DMS114 treated with DMSO at 0.1 percent for 48 hours (cell line): ENCODE results near the gene MIF4GD.
"Not testable (repeated sequence)": the region's sequence is repeated elsewhere in the genome, so short reads cannot be mapped to it uniquely, and the experiment has no call there.

Experiments used
- DNase-seq: peaks from one replicate; lab custom pipeline; 2025; ENCODE audit not compliant: unreplicated experiment; lab: John Stamatoyannopoulos, UW

The MIF4GD gene

GRCh38 chr17:75262112-75262606, 8.9 kb downstream of the MIF4GD start:
- DNase-seq, result no peak

DNA sequence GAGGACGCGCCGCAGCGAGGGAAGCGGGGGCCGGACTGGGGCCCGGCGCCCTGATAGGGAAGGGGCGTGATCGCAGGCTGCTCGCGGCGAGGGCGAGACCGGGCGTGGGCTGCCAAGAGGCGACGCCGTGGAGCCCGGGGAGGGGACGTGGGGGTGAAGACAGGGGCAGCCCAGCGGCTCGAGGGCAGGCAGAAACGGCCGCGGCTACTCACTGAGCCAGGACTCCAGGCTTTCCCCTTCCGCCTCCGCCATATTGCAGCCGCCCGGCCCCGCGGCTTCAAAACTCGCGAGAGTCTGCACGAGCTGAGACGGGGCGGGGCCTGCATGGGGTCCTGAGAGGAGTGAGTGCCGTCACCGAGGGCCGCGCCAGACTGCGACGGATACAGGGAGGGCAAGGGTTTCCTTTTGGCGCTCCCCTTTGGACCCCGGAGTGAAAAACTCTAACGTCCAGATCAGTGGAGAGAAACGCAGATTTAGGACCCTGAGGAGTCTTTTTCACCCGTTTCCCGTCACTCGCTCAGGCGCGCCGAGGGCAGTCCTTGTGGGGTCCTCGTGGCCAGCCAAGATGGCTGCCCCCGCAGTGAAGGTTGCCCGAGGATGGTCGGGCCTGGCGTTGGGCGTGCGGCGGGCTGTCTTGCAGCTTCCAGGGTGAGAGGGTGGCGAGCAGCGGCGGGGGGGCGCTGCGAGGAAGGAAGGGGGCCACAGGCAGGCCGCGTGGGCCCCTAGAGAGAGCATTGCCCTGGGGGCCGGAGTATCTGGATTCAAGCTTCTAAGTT, 9.5 kb downstream of the MIF4GD start, which contains the start of the genes GGA3 and MRPS7:
Gene GGA3, minus strand, starts transcription at position 271 of the 776 bp plus-strand sequence. Its CDS starts 19 bp downstream, at position 252.
Gene MRPS7, plus strand, starts transcription at position 544 of the 776 bp plus-strand sequence. Its CDS starts 22 bp downstream, at position 566.
- peak; percentile 89 for DNase-seq

- DNase-seq, result no peak
Measured at GRCh38 chr17:75260641-75261335, 10.2 kb downstream of the MIF4GD start.

- not testable (repeated sequence) for DNase-seq
Measured at GRCh38 chr17:75257228-75257627, 13.8 kb downstream of the MIF4GD start.

GRCh38 chr17:75255954-75256698, 14.9 kb downstream of the MIF4GD start:
- DNase-seq, result not testable (repeated sequence)

DNA sequence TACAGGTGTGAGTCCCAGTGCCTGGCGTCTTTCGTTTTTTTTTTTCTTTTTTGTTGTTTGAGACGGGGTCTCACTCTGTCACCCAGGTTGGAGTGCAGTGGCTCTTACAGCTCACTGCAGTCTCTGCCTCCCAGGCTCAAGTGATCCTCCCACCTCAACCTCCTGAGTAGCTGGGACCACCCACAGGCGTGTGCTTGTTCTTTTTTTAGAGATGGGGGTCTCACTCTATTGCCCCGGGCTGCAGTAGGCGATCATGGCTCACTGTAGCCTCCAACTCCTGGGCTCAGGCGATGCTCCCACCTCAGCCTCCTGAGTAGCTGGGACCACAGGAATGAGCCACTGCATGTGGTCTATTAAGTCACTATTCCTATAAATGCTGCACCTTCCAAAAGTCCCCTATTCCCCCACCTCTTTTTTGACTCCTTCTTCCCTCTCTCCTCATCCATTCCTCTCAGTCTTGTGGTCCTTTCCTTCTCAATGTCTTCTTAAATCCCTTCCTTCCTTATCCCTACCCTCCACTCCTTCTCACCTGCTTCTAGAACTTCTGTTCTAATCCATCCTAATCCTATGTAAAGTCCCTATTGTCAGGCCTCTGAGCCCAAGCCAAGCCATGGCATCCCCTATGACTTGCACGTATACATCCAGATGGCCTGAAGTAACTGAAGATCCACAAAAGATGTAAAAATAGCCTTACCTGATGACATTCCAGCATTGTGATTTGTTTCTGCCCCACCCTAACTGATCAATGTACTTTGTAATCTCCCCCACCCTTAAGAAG, 18.8 kb downstream of the MIF4GD start:
- DNase-seq, result no peak

DNA sequence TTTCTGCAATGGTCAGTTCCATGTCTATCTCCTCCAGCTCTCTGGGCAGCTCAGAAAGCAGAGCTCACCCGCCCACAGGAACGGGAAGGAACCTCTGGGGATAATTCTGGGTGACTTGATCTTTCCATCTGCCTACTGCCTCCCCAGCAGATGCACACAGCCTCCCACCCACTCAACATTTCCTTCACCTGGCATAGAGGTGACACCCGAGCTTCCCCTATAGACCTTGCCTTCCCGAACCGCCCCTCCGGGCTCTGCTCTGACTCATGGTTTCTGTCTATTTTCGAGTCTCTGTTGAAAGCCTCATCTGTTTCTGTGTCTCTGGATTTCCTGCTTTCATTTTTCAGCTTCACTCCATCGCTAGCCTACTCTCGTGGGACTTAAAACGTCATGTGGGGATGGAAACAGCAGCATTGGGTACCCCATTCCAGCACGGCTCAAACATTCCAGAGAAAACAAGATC, 21.0 kb downstream of the MIF4GD start:
- DNase-seq, result no peak

DNA sequence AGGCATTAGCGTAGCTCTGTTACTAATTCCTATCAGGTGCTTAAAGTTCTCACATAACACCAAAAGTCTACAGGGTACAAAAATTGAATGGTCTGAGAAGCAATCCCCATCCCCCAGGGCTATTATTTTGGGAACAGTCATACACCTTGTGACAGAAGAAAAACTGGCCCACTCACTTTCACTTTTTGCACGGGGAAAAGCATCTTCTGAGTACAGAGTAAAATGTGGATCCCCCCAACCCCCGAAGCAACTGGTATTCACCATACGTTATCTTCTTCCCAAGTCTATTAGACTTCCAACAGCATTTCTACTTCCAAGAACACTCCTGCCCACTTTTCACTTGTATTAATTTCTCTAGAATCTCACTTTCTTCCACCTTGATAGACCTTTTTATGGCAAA, 21.5 kb downstream of the MIF4GD start:
- DNase-seq, result no peak

DNA sequence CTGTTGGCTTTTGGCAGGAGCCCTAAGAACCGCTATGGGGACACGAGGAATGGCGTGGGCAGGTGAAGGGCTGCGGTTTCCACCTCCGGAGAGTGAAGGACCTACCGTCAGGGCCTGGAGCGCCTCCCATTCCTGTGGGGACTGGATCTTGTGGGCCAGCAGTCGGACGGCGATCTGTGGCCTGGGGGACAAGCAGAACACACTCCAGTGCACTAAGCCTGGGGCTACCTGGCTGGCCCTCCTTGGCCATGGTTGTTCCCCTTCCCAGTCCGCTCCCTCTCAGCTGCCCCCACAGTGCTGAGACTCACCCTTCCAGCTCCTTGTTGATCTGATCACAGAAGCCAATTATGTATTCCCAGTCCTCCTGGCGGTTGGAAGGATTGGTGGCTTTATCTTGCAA, 24.6 kb downstream of the MIF4GD start:
- no peak for DNase-seq

DNA sequence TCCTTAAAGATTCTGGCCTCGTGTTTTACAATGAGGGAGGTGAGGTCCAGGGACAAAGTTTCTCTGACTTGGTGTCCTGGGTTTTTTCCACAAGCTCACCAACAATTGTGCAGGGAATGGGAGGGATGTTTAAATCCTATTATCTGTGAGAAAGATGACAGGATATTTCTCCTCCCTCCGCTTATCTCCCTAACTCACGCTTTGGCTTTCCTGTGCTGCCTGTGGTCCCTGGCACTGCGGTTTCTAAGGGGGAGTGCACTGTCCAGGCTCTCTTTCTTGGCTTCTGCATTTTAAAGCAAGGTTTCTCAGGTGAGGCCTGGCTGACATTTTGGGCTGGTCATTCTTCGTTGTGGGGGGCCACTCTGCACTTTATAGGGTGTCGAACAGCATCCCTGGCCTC, 26.0 kb downstream of the MIF4GD start:
- DNase-seq, result no peak

- DNase-seq, result no peak
Measured at GRCh38 chr17:75244133-75244866, 26.7 kb downstream of the MIF4GD start.

- no peak for DNase-seq
Measured at GRCh38 chr17:75242461-75243042, 28.5 kb downstream of the MIF4GD start.

DNA sequence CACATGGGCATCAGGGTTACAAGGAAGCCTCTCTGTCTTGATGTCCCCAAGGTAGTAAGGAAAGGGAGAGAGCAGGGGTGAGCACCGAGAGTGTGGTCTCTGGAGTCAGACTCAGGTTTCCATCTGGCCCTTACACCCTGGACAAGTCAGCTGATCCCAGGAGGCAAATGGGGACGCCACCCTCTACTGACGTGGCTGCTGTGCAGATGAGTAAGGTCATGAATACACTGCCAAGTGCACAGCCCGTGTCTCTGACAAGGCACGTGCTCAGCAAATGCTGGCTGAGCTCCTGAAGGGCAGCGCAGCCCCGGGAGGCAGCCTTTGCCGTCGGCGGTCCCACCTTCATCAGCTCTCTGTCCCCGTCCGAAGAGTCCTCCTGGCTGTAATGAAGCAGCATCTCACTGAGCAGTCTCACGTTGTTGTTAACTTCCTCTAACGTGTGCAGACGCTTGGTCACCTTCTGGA, 29.0 kb downstream of the MIF4GD start:
- no peak for DNase-seq

- DNase-seq, result no peak
Measured at GRCh38 chr17:75241502-75241901, 29.5 kb downstream of the MIF4GD start.

DNA sequence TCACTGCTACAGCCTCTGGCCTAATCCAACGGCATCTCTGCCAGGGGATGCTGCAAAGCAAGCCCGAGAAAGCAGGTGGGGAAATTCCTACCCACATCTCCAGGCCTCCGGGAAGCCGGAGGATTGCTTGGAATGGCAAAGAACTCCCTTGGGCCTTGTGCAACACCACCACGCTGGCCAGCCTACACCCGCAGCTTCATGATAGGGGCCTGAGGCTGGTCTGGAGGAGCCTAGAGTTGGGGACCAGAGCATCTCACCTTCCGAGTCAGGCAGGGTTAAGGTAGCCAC, 29.9 kb downstream of the MIF4GD start:
- no peak for DNase-seq

DNA sequence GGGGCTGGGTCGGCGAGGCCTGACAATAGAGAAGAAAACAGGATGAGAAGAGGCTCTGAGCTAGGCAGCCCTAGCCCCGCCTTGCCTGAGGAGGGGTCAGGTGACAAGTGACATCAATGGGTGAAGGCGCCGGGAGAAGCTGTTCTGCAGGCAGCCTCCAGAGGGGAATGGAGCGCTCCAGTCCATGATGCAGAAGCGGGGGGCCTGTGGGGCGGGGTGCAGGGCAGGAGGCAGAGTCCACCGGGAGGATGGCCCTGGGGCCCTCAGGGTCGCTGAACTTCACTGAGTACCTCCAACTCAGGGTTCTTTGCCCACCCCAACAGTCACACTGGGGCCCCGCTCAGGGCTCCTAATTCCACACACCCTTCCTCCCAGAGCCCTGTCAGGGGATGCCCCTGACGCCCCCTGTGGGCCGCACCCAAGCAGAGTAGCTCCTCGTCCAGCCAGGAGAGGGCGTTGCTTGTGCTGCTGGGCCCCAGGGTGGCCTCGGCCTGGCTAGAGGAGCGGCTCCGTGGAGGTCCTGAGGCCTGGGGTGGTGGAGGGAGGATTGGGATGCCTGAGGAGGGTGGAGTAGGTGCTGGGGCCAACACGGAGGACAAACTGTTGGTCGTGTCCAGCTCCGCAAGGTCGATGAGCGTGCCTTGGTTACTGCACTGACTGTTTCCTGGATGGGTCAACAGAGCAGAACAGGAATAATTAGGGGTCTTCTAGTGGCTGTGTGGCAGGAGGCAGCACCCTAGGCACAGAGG, 30.5 kb downstream of the MIF4GD start:
- DNase-seq, result peak; percentile 30

DNA sequence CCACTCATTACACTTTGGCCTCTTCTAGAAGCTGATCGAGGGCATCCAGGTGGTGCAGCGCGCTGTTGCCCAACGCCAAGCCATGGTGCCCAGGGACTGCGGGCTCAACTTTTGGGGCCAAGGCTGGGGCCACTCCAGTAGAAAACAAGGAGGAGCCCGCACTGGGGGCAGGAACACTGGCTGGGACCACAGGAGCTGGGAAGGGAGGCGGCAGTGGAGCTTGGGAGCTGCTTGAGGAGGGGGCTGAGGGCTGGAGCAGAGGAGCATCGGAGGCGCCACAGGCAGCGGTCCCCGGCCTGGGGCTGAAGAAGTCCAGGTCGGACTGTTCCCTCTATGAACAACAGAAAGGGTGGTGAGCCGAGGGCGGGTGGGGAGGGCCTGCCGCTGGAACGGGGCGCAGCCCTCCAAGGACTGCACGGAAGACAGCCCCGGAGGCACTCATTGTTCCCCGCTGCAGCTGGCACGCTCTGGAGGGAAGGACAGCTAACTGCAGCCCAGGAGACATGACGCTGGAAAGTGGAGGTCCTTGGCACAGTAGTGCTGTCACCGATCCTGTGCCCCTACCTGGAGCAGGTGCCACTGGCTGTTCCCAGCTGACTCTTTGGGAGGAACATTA, 31.1 kb downstream of the MIF4GD start:
- DNase-seq, result no peak

DNA sequence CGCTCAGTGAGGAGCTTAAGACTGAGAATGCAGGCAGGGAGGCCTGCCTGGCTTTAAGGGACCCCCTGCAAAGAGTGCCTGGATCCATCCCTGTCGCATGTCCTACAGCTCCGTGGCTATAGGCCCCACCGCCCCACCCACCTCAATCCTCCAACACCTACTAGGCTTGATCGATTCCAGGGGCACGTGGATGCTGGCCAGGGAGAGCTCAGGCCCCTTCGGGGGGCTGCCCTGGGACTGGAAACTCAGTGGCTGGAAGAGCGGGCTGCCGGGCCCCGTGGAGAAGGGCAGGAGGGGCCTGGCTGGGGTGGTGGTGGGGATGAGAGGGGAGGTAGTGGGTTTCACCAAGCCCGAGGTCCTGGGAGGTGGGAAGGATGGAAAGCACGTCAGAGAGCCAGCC, 31.8 kb downstream of the MIF4GD start:
- DNase-seq, result no peak
